Trophoblast cell (in vitro differentiated cells and primary cell): ENCODE results near the gene NDUFV1.

Source experiments
- DNase-seq, 2 donors: peaks; one replicate each; pipeline ENCODE4 v3.0.0-alpha.2; 2016
- H2AFZ ChIP-seq: 2 replicates; pipeline ENCODE4 v1.6.1; 2013; ENCODE audit warnings: low read length, moderate library complexity, mild to moderate bottlenecking; ENCODE audit not compliant: insufficient read depth, poor library complexity
- H2AK5ac ChIP-seq: 2 replicates; pipeline ENCODE4 v1.6.1; 2013; ENCODE audit warnings: mild to moderate bottlenecking, low read length
- H2BK120ac ChIP-seq: 2 replicates; pipeline ENCODE4 v1.6.1; 2013; ENCODE audit warnings: low read length, mild to moderate bottlenecking, moderate library complexity; ENCODE audit not compliant: insufficient read depth, poor library complexity
- H2BK12ac ChIP-seq: 2 replicates; pipeline ENCODE4 v1.6.1; 2013; ENCODE audit warnings: mild to moderate bottlenecking, low read length, moderate library complexity
- H2BK5ac ChIP-seq: 2 replicates; pipeline ENCODE4 v1.6.1; 2013; ENCODE audit warnings: low read length, low read depth, moderate library complexity, mild to moderate bottlenecking; ENCODE audit not compliant: poor library complexity
- H3K14ac ChIP-seq: 2 replicates; pipeline ENCODE4 v1.6.1; 2013; ENCODE audit warnings: mild to moderate bottlenecking, low read length
- H3K18ac ChIP-seq: 2 replicates; pipeline ENCODE4 v1.6.1; 2013; ENCODE audit warnings: mild to moderate bottlenecking, low read length
- H3K23ac ChIP-seq: 2 replicates; pipeline ENCODE4 v1.6.1; 2013; ENCODE audit warnings: low read length
- H3K27ac ChIP-seq: 2 replicates; pipeline ENCODE4 v1.5.1; 2013; ENCODE audit warnings: low read depth, mild to moderate bottlenecking, inconsistent platforms, low read length, moderate library complexity
- H3K27me3 ChIP-seq: 2 replicates; pipeline ENCODE4 v1.6.1; 2013; ENCODE audit warnings: inconsistent platforms, mild to moderate bottlenecking, low read length, moderate library complexity; ENCODE audit not compliant: insufficient read depth
- H3K36me3 ChIP-seq, 2 experiments: 1 replicate in 1 of 2; 2 replicates in 1 of 2; pipeline ENCODE4 v1.6.1; 2013; ENCODE audit warnings: low read length in 2 of 2, mild to moderate bottlenecking in 2 of 2, moderate library complexity in 1 of 2; ENCODE audit not compliant: insufficient read depth in 2 of 2, control insufficient read depth in 1 of 2
- H3K4ac ChIP-seq: 2 replicates; pipeline ENCODE4 v1.6.1; 2013; ENCODE audit warnings: low read depth, mild to moderate bottlenecking, low read length, moderate library complexity
- H3K4me1 ChIP-seq, 2 experiments: 1 replicate in 1 of 2; 2 replicates in 1 of 2; pipeline ENCODE4 v1.6.1; 2013; ENCODE audit warnings: low read length in 2 of 2, mild to moderate bottlenecking in 2 of 2, moderate library complexity in 1 of 2; ENCODE audit not compliant: insufficient read depth in 2 of 2, control insufficient read depth in 1 of 2
- H3K4me2 ChIP-seq: 2 replicates; pipeline ENCODE4 v1.6.1; 2013; ENCODE audit warnings: inconsistent platforms, mild to moderate bottlenecking, low read length, moderate library complexity
- H3K4me3 ChIP-seq: 2 replicates; pipeline ENCODE4 v1.5.1; 2013; ENCODE audit warnings: mild to moderate bottlenecking, low read depth, low read length, inconsistent platforms
- H3K79me1 ChIP-seq: one replicate; pipeline ENCODE4 v1.6.1; 2013; ENCODE audit warnings: low read length
- H3K79me2 ChIP-seq: 2 replicates; pipeline ENCODE4 v1.6.1; 2013; ENCODE audit warnings: low read length, mild to moderate bottlenecking; ENCODE audit not compliant: control insufficient read depth, insufficient read depth, poor library complexity
- H3K9ac ChIP-seq: 2 replicates; pipeline ENCODE4 v1.6.1; 2013; ENCODE audit warnings: mild to moderate bottlenecking, low read length
- H3K9me3 ChIP-seq: 2 replicates; pipeline ENCODE4 v1.6.1; 2013; ENCODE audit warnings: low read depth, mild to moderate bottlenecking, control low read depth, inconsistent platforms, low read length; ENCODE audit not compliant: insufficient read depth
- H4K12ac ChIP-seq: 2 replicates; pipeline ENCODE4 v1.6.1; 2013; ENCODE audit warnings: low read depth, mild to moderate bottlenecking, low read length, moderate library complexity
- H4K8ac ChIP-seq: 2 replicates; pipeline ENCODE4 v1.6.1; 2013; ENCODE audit warnings: low read depth, mild to moderate bottlenecking, low read length, moderate library complexity
- H4K91ac ChIP-seq: one replicate; pipeline ENCODE4 v1.6.1; 2013; ENCODE audit warnings: low read depth, mild to moderate bottlenecking, low read length, moderate library complexity
- WGBS: extraction: QIAGEN DNeasy Blood & Tissue Kit; methylation state at CpG from one replicate; pipeline ENCODE4 v1.1.7; 2013; ENCODE audit warnings: missing lambda C conversion rate; ENCODE audit not compliant: insufficient read length, insufficient coverage; ENCODE audit errors: extremely low coverage; 5-methylcytosine and 5-hydroxymethylcytosine counted together

NDUFV1 gene

GRCh38 chr11:67652965-67653845 lies 46.5 kb downstream of the NDUFV1 start:
- no peaks in the 10 kb centered on the region for H3K4me1 ChIP-seq
- H2BK12ac ChIP-seq = no peak overlapping the region
- H3K23ac ChIP-seq = no peak overlapping the region
- H3K9me3 ChIP-seq = peaks cover 12% of the 10 kb centered on the region
- no peak overlapping the region for H3K4me2 ChIP-seq
- peaks cover 0 to 1% of the 10 kb centered on the region in 2 experiments for H3K36me3 ChIP-seq
- no peak overlapping the region for H2BK5ac ChIP-seq
- H4K91ac ChIP-seq = no peak overlapping the region
- no peak overlapping the region for H3K27ac ChIP-seq
- H2BK120ac ChIP-seq = no peak overlapping the region
- WGBS = no CpG with 5 or more reads among the region's 15 CpGs
- no peak overlapping the region for H4K12ac ChIP-seq
- H3K14ac ChIP-seq = no peak overlapping the region
- no peaks in the 10 kb centered on the region for H3K79me1 ChIP-seq
- no peak overlapping the region for H3K4ac ChIP-seq
- H3K18ac ChIP-seq = no peak overlapping the region
- DNase-seq = no peak
- H3K4me3 ChIP-seq = no peak overlapping the region
- H2AFZ ChIP-seq = no peak overlapping the region
- no peak overlapping the region for H2AK5ac ChIP-seq
- H3K79me2 ChIP-seq = no peaks in the 10 kb centered on the region
- no peak overlapping the region for H4K8ac ChIP-seq
- H3K27me3 ChIP-seq = no peaks in the 10 kb centered on the region
- H3K9ac ChIP-seq = no peak overlapping the region

- Histone ChIP-seq H3K79me2 (no peaks in the 10 kb centered on the region), H3K36me3 (peaks cover 0 to 1% of the 10 kb centered on the region in 2 experiments), H4K12ac (no peak overlapping the region), H3K18ac (no peak overlapping the region), H2BK12ac (no peak overlapping the region), H3K4me3 (no peak overlapping the region), H3K27me3 (no peaks in the 10 kb centered on the region), H2AFZ (no peak overlapping the region), H3K14ac (no peak overlapping the region), H3K4ac (no peak overlapping the region), H3K9me3 (peaks cover 12% of the 10 kb centered on the region), H2BK120ac (no peak overlapping the region), H2AK5ac (no peak overlapping the region), H3K9ac (no peak overlapping the region), H3K79me1 (no peaks in the 10 kb centered on the region), H3K27ac (no peak overlapping the region), H4K91ac (no peak overlapping the region), H3K4me1 (no peaks in the 10 kb centered on the region), H3K4me2 (no peak overlapping the region), H4K8ac (no peak overlapping the region), H3K23ac (no peak overlapping the region), H2BK5ac (no peak overlapping the region)
- WGBS = no CpG with 5 or more reads among the region's 9 CpGs
- no peak for DNase-seq
Observed at GRCh38 chr11:67654225-67654624, 47.5 kb downstream of the NDUFV1 start.

GRCh38 chr11:67656278-67656922 lies 49.7 kb downstream of the NDUFV1 start:
- Histone ChIP-seq H3K27ac (no peak overlapping the region), H2BK12ac (no peak overlapping the region), H2AK5ac (no peak overlapping the region), H4K91ac (no peak overlapping the region), H3K18ac (no peak overlapping the region), H3K14ac (no peak overlapping the region), H3K36me3 (peaks cover 0 to 1% of the 10 kb centered on the region in 2 experiments), H4K8ac (no peak overlapping the region), H3K27me3 (no peaks in the 10 kb centered on the region), H3K4ac (no peak overlapping the region), H2AFZ (no peak overlapping the region), H3K4me2 (no peak overlapping the region), H3K79me1 (no peaks in the 10 kb centered on the region), H3K4me3 (no peak overlapping the region), H2BK120ac (no peak overlapping the region), H3K23ac (no peak overlapping the region), H2BK5ac (no peak overlapping the region), H3K9me3 (peaks cover 8% of the 10 kb centered on the region), H3K9ac (no peak overlapping the region), H3K79me2 (no peaks in the 10 kb centered on the region), H4K12ac (no peak overlapping the region), H3K4me1 (no peaks in the 10 kb centered on the region)
- no peak for DNase-seq
- no CpG with 5 or more reads among the region's 4 CpGs for WGBS

- Histone ChIP-seq H3K4me1 (no peaks in the 10 kb centered on the region), H3K4me2 (no peak overlapping the region), H4K8ac (no peak overlapping the region), H4K12ac (no peak overlapping the region), H3K23ac (no peak overlapping the region), H3K9ac (no peak overlapping the region), H3K79me2 (no peaks in the 10 kb centered on the region), H2BK12ac (no peak overlapping the region), H3K14ac (no peak overlapping the region), H2AFZ (no peak overlapping the region), H2BK120ac (no peak overlapping the region), H3K4ac (no peak overlapping the region), H3K27ac (no peak overlapping the region), H4K91ac (no peak overlapping the region), H3K79me1 (no peaks in the 10 kb centered on the region), H3K36me3 (peaks cover 0 to 1% of the 10 kb centered on the region in 2 experiments), H3K18ac (no peak overlapping the region), H2BK5ac (no peak overlapping the region), H3K9me3 (peaks cover 8% of the 10 kb centered on the region), H2AK5ac (no peak overlapping the region), H3K27me3 (no peaks in the 10 kb centered on the region), H3K4me3 (no peak overlapping the region)
- WGBS = no CpG with 5 or more reads among the region's 3 CpGs
- no peak for DNase-seq
Observed at GRCh38 chr11:67657300-67657699, 50.6 kb downstream of the NDUFV1 start.
